WTC11 (cell line): ENCODE measurements around the gene MASP1.

Source experiments
- EMX1 ChIP-seq: fragments of 250-450 bp; sonication (Bioruptor Pico); IDR thresholded peaks from 2 replicates; pipeline ENCODE4 v1.8.0; 2021; ENCODE audit warnings: mild to moderate bottlenecking
- JUN ChIP-seq: sonication (generic); formaldehyde crosslinking; IDR thresholded peaks from 2 replicates; pipeline ENCODE4 v1.8.0; 2023; ENCODE audit warnings: mild to moderate bottlenecking, missing genetic modification reagents
- NR3C1 ChIP-seq: sonication (generic); formaldehyde crosslinking; conservative IDR thresholded peaks from 2 replicates; pipeline ENCODE4 v1.8.1; 2023; ENCODE audit warnings: low read depth, mild to moderate bottlenecking, missing genetic modification reagents
- TF ChIP-seq, protein P1 (sequence below): sonication (generic); formaldehyde crosslinking; IDR thresholded peaks from 2 replicates; pipeline ENCODE4 v1.8.1; 2023; ENCODE audit warnings: mild to moderate bottlenecking, moderate library complexity, missing genetic modification reagents
- TF ChIP-seq, protein P2 (sequence below): fragments of 200-600 bp; IDR thresholded peaks from 2 replicates; pipeline ENCODE4 v1.8.0; 2022; ENCODE audit warnings: antibody characterized with exemption

DNA sequence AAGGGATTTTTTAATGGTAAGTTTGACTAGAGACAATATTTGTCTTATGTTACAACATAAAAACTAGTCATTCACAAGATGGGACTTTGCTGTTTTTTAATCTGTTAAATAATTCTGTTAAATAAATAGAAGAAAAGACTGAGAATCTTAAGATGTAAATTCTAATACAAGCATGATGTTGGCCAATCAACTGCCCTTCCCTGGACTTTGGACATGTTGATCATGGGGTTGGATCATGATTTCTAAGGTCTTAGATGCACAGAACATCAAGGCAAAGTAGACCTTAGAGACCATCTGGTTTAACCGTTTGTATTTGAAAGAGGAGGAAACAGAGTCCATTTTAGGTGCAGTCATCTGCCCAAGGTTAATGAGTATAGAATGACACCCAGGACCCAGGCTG is 10.9 kb downstream of the MASP1 start:
- TF ChIP-seq, protein P1, sequence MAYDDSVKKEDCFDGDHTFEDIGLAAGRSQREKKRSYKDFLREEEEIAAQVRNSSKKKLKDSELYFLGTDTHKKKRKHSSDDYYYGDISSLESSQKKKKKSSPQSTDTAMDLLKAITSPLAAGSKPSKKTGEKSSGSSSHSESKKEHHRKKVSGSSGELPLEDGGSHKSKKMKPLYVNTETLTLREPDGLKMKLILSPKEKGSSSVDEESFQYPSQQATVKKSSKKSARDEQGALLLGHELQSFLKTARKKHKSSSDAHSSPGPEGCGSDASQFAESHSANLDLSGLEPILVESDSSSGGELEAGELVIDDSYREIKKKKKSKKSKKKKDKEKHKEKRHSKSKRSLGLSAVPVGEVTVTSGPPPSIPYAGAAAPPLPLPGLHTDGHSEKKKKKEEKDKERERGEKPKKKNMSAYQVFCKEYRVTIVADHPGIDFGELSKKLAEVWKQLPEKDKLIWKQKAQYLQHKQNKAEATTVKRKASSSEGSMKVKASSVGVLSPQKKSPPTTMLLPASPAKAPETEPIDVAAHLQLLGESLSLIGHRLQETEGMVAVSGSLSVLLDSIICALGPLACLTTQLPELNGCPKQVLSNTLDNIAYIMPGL (CRISPR knock-in tag): no peak
- no peak for TF ChIP-seq NR3C1 (CRISPR knock-in tag)
- TF ChIP-seq, protein P2, sequence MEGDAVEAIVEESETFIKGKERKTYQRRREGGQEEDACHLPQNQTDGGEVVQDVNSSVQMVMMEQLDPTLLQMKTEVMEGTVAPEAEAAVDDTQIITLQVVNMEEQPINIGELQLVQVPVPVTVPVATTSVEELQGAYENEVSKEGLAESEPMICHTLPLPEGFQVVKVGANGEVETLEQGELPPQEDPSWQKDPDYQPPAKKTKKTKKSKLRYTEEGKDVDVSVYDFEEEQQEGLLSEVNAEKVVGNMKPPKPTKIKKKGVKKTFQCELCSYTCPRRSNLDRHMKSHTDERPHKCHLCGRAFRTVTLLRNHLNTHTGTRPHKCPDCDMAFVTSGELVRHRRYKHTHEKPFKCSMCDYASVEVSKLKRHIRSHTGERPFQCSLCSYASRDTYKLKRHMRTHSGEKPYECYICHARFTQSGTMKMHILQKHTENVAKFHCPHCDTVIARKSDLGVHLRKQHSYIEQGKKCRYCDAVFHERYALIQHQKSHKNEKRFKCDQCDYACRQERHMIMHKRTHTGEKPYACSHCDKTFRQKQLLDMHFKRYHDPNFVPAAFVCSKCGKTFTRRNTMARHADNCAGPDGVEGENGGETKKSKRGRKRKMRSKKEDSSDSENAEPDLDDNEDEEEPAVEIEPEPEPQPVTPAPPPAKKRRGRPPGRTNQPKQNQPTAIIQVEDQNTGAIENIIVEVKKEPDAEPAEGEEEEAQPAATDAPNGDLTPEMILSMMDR: no peak
- no peak for TF ChIP-seq JUN (CRISPR knock-in tag)
- TF ChIP-seq EMX1 (CRISPR knock-in tag): no peak
